Inferior parietal cortex (tissue), 1 donor: ENCODE data around the gene DUSP2.

ENCODE experiments used
- DNase-seq: peaks from one replicate; pipeline ENCODE4 v3.0.0-alpha.2; 2016; ENCODE audit errors: extremely low spot score

DUSP2 gene

DNA sequence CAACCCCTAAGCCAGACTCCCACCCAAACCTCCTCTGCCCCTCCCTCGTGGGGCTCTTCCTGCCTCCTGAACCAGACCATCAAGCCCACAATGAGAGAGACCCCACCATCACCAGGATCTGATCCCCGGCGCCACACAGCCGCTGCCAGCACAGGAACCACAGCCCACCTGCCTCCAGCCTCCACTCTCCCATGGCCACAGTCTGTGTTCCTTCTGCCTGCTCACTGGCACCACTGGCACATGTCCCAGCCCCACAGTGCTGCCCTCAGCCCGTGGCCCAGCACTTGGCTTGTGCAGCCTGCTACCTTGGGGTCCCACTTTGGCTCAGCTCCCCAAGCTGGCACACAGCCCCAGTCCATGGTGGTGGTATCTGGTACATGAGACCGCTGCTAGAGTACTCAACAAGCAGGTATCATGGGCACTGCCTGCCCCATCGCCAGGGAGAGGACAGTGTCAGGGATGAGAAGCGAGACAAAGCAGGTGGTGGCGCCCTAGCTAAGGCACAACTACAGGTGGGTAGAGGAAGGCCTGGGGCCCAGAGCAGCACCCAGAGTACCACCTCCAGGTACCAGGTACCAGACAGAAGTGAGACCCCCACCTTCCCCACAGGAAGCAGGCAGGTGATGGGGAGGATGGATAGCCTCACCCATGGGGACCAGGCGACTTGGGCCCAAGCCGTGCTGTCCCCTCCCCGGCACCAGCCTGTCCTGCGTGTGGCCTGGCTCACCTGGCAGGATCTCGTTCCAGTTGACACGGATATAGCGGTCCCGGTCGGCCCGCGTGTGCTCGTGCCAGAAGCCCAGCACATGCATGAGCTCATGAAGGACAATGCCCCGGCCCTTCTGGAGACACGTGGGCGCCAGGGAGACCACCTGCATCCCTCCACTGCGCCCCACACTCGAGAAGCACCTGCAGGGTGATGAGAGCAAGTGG lies 13.2 kb downstream of the DUSP2 start:
- DNase-seq, result no peak

DNA sequence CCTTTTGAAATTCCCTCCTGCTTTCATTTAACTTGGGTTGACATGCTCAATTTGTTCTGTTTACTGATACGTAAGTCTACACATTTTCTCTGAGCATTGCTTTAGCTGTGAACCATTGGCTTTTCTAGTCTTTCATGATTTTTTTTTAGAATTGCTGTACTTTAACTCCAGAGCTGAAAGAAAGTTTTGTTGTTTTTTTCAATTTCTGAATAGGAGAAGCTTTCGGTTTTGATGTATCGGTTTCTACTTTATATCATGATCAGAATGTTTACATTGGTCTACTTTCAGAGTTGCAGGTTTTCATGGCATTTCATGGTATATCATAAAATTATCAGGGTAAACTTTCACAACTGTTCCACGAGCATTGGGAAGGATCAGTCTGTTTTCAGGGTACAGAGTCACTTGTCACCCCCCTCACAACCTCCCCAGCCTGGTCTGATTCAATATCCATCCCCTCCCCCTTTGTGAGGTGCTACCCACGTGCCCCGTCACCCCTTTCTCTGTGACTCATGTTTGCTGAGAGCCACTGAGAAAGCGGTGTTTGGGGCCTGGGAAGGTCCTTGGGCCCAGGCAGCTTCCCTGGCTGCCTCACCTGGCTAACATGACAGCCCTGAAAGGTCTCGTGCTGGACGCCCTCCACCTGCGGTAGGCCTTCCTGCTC lies 14.0 kb downstream of the DUSP2 start:
- no peak for DNase-seq

DNA sequence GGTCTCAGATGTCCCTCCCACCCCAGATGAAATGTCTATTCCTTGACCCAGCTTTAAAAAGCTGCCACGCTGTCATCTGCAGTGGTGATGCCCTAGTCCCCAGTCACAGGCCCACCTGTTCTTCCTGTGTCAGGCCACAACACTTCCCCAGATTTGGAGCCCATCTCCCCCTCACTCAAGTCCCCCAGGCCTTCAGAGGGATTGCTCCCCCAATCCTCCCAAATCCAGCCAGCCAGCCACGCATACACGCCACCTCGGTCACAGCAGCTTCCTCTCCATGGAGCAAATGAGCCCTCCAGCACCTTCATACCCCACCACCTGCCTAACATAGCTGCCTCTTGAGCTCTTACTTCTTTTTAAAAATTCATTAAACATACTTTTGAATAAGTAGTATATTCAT lies 14.8 kb downstream of the DUSP2 start:
- DNase-seq, result no peak

DNA sequence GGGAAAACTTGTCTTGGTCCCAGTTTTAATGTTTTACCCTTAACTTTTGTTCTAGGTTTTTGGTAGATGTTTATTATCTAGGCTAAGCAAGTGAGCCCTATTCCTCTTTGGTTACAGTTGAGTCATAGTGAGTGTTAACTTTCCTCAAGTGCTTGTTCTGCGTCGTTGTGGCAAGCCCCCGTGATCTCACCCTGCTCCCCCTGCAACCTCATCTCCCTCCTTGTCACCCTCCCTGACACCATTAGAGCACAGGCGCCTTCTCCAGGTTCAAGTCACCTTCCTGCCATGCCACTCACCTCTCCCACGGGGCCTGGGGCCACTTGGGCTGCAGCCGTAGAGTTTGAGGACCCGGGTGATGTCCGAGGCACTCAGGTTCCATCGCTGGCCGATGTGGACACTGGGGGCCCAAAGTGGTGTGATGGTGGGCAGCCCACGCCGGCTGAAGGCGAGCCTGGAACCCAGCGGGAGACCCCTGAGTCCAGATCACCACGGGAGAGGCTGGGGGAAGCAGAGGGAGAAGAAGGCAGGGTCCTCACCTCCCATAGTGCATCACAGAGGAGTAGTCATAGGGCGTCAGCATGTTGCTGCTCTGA lies 15.6 kb downstream of the DUSP2 start:
- DNase-seq, result no peak

DNA sequence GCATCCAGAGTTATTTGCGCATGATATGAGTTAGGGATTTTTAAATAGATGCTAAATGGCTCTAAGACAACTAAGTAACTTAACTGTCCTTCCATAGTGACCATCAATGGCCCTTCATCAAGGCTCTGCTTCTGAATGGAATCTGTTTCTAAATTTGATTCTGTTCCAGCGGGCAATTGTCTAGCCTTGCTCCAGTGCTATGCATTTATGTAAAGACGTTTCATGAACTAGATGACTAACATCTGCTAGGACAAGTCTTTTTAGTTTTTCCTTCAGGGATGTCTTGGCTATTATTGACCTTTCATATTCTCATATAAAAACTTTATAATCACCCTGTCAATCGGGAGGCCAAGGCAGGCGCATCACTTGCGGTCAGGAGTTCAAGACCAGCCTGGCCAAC lies 16.8 kb downstream of the DUSP2 start:
- no peak for DNase-seq

DNA sequence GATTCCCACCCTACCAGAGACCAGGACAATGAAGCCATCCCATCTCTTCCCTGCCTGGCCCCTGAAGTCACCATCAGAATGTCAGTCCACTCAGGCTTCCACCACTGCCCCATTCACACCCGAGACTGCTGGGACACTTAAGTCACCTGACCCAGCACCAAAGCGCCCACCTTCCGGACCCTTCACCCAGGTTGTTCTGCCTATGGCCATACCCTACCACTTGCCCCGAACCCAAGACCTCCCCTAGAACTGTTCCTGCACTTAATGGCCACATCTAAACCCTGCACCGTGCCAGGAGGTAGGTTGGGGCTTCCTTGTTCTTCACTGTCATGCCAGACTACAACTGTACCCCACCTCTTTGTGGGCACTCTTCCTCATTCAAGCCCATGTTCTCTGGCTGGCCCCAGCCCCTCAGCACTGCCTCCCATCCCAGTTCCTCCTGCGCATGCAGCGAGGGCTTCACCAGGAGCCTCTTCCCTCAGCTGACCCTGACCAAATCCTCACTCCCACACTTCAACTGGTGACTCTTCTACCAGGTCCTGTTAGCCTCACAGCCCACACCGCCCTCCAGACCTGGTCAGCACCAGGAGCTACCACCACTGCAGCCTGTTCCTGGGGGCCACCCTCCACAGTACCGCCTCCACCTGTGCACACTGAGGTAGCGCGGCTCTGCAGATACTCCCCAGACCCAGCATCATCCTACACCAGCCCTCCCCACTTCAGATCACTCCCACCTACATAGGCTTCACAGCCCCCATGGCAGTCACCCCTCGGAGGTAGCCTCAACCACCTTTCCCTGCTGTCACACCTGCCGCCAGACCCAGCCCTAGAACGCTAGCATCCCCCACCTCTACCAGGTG lies 20.6 kb downstream of the DUSP2 start:
- no peak for DNase-seq

DNA sequence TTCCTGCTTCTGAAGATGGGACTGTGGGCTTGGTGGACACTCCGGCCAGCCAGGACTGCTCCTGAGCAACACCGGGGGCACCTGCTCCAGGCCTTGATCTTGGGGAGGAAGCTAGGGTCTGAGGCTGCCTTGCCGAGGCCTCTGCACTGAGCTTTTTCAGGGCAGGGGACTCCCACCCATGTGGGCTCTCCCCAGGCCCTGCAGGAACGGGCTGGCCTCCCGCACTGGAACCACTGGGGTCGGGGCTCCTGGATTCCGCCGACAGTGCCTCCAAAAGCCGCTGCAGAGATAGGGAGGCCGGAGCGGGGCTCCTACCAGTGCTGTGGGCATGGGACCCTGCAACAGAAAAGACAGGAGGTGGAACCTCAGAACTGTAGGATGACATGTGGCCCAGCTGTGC lies 21.3 kb downstream of the DUSP2 start:
- no peak for DNase-seq

DNA sequence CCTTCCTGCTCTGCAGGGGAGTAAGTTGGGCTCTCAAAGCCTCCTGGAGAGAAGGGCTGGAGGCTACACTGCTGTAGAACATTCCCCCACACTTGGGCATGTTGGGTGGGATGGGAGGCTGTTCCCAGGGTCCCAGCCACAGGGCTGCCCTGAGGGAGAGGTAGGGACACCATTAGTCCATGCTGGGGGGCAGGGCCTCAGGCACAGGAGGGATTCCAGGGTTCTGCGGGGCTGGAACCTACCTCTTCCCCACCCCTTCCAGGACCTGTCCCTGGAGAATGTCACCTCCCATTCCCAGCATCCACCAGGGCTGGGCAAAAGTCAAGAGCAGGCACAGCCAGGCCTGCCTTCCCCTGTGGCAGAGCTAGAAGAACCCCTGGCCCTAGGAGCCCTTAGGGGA lies 21.9 kb downstream of the DUSP2 start:
- DNase-seq, result no peak

DNA sequence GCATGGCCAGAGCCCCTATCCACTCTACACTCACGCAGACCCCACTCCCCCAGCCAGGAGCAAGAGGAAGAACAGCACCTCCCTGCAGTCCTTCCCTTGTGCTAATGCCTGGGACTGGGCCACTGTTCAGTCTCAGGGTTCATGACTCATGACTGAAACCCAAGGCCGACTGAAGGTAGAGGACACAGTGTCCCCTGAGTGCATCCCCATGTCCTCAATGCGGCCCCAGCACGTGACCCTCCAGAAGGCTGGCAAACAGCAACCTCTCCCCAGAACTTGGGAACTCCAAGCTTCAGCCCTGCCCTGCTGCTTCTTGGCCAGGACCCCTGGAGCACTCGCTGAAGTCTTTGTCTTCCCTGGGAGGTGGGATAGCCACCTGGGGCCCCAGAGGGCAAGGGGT lies 22.8 kb downstream of the DUSP2 start:
- no peak for DNase-seq

DNA sequence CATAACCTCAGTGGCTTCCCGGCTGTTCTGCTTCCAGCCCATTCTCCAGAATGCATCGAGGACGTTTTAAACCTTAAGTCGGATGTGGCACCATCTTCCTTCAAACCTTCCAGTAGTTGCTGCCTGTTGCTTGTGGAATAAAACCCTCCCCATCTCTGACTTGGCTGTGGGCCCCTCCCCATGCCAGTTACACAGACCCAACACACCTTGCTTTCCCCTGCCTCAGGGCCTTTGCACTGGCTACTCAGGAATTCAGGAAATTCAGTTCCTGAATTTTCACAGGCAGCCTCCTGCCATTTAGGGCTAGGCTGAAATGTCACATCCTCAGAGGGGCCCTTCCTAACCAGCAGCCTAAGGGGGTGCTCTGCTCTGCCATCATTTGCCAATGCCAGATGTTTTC lies 23.8 kb downstream of the DUSP2 start:
- no peak for DNase-seq

DNA sequence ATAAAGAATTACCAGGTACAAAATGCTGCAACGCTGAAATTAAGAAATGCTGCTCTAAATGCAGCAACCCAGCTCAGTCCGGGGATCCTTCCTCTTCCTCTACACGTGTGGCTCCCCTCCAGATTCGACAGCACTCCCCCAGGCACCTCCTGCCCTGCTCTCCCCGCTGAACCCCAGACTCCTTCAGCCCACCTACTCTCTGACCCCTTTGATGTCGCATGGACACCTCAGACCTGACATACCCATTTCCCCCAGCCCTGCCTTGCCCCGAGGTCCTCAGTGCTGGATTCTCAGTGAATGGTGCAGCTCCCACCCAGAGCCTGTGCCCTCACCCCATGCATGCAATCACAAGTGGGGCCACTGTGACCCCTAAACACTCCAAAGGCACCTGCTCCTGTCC lies 24.2 kb downstream of the DUSP2 start:
- no peak for DNase-seq

DNA sequence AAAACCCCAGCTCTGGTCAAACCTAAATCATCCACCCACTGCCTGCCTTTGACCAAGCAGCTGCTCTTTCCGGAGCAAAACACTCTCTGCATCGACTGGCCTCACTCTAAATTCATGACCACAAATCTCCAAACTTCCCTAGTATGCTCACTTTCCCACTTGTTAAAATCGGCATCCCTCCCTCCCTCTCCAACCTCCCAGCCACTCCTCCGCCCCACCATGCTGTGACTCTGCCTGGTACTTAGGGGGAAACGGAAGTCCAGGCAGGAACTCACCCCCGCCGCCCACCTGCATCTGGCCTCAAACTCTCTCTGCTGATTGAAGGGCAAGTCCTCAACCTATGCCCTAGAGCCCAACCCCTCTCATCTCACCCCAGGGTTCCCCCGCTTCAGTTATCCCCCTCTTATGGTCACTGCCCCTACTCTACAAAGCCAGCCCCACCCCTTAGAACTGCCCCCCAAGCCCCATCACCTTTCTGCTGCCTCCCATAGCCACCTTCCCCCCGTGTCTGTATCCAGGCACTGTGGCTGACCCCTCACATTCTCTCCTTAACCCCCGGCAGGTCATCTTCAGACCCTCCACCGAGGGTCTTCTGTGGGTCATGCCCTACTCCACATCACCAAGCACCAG lies 25.0 kb downstream of the DUSP2 start:
- no peak for DNase-seq

DNA sequence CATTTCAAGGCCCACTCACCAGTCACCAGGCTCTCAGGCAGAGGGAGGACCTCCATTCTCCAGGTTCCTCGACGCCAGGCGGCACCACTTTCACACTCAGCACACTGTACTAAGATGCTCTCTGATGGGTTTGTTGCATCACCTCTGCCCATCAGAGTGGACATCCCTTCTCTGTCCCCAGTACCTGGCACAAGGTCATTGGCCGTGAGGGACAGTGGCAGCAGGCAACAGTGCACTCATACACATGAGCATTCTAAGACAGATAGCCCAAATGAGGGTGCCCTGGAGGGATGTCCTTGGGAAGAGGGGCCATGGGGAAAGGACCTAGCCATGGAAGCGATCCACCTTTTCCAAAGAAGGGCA lies 25.9 kb downstream of the DUSP2 start:
- DNase-seq, result no peak

DNA sequence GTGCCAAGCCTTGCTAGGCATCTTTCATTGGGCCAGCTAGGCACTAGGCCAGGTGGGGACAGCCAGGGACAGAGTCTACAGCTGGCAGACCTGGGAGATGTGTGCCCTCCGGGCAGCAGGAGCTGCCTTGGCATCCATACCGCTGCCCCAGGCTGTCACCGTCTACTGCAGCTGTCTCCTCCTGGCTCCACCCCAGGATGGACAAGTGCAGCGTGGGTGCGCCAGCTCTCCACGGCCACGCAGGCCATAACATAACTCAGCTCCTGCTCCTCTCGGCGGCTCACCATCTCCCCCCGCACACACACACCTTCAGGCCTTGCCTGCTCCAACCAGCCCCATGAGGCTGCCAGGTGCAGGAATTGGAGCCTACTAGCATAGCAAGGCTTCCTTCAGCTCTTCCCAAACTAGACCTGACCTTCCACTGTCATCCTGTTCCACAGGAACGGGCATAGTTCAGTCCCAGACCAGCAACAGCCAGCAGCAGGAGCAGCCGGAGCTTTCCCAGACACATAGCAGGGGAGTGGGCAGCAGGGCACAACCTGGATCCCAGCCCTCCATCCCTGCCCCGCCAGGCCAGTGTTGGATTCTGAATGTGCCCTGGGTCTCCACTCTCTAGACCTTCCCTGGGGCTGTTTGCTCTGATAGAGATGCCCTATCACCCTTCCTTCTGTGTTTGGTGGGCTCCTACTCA lies 26.4 kb downstream of the DUSP2 start:
- no peak for DNase-seq

DNA sequence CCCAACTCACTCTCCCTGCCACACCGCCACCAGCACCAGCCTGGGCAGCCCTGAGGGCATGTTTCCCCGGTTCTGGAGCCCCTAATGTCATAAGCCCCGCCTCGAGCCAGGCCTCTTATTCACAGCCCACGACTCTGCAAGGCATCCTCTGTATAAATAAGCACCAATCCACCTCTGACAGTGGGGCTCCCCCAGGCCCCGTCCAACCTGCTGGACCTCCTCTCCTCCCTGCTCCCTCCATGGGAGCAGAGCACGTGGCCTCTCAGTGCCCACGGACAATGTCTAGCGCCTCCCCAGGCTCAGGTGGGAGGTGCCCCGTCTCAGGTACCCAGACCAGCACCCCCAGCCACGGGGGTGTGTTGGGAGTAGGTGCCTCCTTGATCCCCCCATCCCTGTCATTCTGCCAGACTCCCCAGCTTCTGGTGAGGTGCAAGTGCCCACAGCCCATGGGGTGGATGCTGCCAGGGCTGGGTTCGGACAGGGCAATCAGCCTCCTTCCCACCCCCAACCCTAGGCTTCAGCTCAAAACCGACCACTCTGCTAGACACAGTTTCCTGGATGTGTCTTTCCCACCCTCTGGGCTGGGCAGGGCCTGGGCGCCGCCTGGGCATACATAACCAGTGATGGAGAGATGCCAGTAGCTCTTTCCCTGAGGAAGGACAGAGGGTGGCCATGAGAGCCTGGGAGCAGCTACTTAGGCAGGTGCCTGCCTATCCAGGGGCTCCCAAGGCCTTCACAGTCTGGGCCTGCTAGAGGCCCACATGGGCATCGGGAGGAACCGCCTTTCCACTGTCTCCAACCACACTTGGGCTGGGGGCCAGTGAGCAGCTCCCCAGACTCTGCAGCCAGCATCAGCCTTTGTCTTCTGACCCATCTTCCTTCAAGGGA lies 27.3 kb downstream of the DUSP2 start:
- no peak for DNase-seq

DNA sequence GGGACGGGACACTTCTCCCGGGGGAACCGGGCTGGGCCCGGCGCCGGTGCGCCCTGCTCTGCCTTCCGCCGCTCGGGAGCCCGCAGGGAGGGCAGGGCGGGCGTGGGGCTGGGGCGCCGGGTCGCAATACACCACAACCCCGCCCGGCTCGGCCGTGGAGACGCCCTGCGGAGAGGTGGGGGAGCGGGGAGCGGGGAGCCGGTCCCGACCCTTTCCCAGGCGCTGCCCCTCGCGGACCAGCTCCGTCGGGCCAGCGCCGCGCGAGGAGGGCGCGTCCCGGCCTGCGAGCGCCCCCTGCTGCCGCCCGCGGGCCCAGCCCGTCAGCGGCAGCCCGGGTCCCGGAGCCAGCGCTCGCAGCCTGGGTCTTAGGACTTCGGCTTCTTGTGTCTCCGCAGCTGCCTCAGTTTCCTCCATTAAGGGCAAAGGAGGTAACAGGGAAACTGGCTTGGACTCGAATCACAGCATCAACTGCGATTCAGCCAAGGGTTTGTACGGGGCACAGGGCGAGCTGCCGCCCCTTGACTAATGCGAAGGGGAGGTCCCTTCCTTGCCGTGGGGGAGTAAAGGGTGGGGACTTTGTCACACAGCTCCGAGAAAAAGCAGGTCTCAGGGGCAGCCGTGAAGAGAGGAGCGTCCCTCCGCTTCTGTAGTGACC lies 28.2 kb downstream of the DUSP2 start:
- peak; percentile 44 for DNase-seq

DNA sequence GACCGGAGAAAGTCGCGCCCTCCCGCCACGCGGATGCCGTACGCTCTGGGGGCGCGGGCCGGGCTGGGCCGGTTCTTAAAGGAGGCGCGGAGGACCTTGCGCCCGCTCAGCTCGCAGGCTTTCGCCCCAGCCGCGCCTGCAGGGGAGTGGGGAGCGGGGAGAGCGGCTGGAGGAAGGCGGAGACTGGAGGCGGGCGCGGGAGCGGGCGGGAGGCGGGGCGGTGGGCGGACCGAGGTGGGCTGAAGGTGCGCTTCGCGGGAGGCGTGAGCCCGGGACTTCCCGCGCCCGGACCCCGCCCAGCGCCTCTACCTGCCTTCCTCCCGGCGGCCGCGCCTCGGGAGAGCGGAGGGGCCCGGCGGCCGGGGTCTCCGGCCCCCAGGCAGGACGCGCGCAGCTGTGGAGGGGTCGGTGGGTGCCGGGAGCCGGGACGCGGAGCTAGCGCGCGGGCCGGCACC lies 28.8 kb downstream of the DUSP2 start, which contains the start of gene ADRA2B:
ADRA2B (minus strand) TSS at position 148 of the 455 bp plus-strand sequence. CDS start 422 bp downstream, outside the sequence.
- no peak for DNase-seq

DNA sequence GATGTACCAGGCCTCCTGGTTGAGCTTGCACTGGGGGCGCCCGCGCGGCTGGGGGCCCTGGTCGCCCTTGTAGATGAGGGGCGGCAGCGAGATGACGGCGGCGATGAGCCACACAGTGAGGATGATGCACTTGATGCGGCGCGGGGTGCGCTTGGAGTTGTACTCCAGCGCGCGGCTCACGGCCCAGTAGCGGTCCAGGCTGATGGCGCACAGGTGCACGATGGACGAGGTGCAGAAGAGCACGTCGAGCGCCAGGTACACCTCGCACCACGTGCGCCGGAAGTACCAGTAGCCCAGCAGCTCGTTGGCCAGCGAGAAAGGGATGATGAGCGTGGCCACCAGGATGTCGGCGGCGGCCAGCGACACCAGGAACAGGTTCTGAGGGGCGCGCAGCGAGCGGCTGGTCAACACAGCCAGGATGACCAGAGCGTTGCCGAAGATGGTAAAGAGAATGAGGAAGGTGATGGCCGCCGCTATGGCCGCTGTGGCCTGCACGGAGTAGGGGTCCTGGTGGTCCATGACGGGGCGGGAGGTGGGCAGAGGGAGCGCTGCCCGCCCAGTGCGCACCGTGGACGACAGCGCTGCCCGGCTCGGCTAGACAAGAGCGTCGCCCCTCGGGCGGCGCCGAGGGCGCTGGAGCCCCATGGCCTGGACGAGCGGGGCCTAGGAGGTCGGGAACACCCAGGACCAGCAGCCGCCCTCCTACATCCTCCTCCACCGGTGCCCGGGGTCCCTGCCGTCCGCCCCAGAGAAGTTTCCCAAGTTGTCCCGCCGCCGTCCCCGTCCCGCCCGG lies 29.4 kb downstream of the DUSP2 start:
- no peak for DNase-seq
